Effector memory CD4-positive, alpha-beta T cell (primary cell): ENCODE results near the gene CFAP99.
"Not testable (repeated sequence)": the region's sequence is repeated elsewhere in the genome, so short reads cannot be mapped to it uniquely, and the experiment has no call there.

ENCODE experiments used
- DNase-seq, 3 donors: peaks; one replicate each; pipeline ENCODE4 v3.0.0-alpha.2; 2020
- H3K27ac ChIP-seq: 2 replicates; pipeline ENCODE4 v1.7.0; 2013; ENCODE audit warnings: mild to moderate bottlenecking, low read length, moderate library complexity; ENCODE audit not compliant: insufficient read depth, poor library complexity, severe bottlenecking
- H3K27me3 ChIP-seq: replicated peaks from 2 replicates; pipeline ENCODE4 v1.7.0; 2013; ENCODE audit warnings: mild to moderate bottlenecking, low read length; ENCODE audit not compliant: insufficient read depth, control insufficient read depth, poor library complexity, severe bottlenecking
- H3K36me3 ChIP-seq: 2 replicates; pipeline ENCODE4 v1.7.0; 2013; ENCODE audit warnings: mild to moderate bottlenecking, low read length, moderate library complexity; ENCODE audit not compliant: control insufficient read depth, insufficient read depth
- H3K4me1 ChIP-seq: 2 replicates; pipeline ENCODE4 v1.7.0; 2013; ENCODE audit warnings: low read length, mild to moderate bottlenecking; ENCODE audit not compliant: control insufficient read depth, insufficient read depth, poor library complexity, severe bottlenecking
- H3K4me3 ChIP-seq: 2 replicates; pipeline ENCODE4 v1.7.0; 2013; ENCODE audit warnings: low read length, low read depth, mild to moderate bottlenecking; ENCODE audit not compliant: insufficient read depth, poor library complexity, severe bottlenecking
- H3K9me3 ChIP-seq: 2 replicates; pipeline ENCODE4 v1.7.0; 2013; ENCODE audit warnings: mild to moderate bottlenecking, low read length, moderate library complexity; ENCODE audit not compliant: control insufficient read depth

The CFAP99 gene

GRCh38 chr4:2458546-2459491 is 40.1 kb downstream of the CFAP99 start:
- no peak overlapping the region for H3K27ac ChIP-seq
- no peaks in the 10 kb centered on the region for H3K9me3 ChIP-seq
- peaks cover 7% of the 10 kb centered on the region for H3K4me1 ChIP-seq
- no peaks in the 10 kb centered on the region for H3K27me3 ChIP-seq
- no peak for DNase-seq
- H3K36me3 ChIP-seq: no peaks in the 10 kb centered on the region
- no peak overlapping the region for H3K4me3 ChIP-seq

DNA sequence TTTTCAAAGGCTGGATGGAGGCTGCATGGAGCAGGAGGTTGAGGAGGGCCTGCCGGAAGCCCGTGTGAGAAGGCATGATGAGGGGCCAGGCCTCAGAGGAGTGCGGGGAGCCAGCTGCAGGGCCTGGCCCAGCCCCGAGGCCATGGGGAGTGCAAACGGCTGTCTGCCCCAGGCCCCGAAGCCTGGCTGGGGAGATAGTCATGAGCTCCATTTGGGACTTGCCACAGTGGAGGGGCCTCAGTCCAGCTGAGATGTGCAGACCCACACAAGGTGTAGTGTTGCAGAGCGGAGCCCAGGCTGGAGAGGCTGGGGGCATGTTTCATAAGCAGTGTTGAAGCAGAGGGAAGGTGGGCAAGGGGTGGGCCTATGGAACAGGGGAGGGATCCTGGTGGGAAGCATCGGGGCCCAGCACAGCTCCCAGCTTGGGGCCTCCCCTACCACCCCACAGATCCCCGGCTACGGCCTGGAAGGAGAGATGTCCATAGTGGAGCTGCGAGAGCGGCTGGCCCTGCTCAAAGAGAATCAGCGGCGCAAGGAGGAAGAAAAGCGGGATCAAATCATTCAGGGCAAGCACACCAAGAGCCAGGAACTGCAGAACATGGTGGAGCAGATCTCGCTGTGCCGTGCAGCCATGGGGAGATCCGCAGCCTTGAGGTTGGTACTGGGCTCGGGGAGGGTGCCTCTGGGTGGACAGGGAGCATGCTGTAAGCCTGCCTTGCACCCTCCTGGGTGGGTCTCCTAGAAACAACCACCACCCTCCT is 41.0 kb downstream of the CFAP99 start:
- Histone ChIP-seq H3K27me3 (no peaks in the 10 kb centered on the region), H3K9me3 (no peaks in the 10 kb centered on the region), H3K4me1 (peaks cover 7% of the 10 kb centered on the region), H3K4me3 (no peak overlapping the region), H3K27ac (no peak overlapping the region), H3K36me3 (no peaks in the 10 kb centered on the region)
- no peak for DNase-seq

DNA sequence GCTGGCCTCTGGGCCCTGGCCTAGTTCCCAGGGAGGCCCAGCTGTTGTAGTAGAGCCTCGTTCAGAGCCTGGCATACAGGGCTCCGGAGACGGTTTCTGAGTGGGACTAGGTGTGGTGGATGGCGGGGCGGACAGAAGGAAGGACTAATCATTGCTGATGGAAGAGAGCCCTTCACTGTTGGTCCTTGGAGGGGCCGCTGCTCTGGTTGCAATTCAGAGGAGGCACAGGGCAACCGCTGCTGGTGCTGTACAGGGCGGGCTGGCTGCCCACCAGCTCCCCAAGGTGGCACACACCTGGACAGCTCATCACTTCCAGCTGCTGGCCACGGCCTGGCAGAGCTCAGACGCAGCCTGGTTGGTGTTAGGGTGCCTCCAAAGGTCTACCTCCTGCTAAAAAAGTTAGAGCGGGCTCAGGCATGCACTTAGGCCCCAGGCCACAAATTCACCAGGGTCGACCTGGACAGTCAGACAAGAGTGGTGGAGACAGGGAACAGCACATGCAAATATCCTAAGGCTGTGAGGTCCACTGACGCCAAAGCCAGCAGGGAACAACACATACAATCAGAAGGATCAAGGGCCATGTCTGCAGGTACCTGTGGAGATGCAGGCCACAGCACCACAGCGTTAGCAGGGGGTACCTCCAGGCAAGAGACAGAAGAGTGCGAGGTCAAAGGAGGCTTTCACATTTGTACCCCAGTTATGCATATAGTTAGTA is 42.6 kb downstream of the CFAP99 start:
- DNase-seq: no peak
- peaks cover 7% of the 10 kb centered on the region for H3K4me1 ChIP-seq
- no peak overlapping the region for H3K27ac ChIP-seq
- no peak overlapping the region for H3K4me3 ChIP-seq
- H3K27me3 ChIP-seq: no peaks in the 10 kb centered on the region
- no peaks in the 10 kb centered on the region for H3K36me3 ChIP-seq
- no peaks in the 10 kb centered on the region for H3K9me3 ChIP-seq

- DNase-seq: peak; percentile 38 to 52 (median 52)
- Histone ChIP-seq H3K36me3 (no peaks in the 10 kb centered on the region), H3K27me3 (no peaks in the 10 kb centered on the region), H3K4me1 (peaks cover 7% of the 10 kb centered on the region), H3K9me3 (no peaks in the 10 kb centered on the region), H3K27ac (no peak overlapping the region), H3K4me3 (peak overlapping the region; percentile 35)
Measured at GRCh38 chr4:2462218-2462991, 43.6 kb downstream of the CFAP99 start.

- H3K27ac ChIP-seq: no peak overlapping the region
- H3K36me3 ChIP-seq: no peaks in the 10 kb centered on the region
- no peaks in the 10 kb centered on the region for H3K27me3 ChIP-seq
- no peak for DNase-seq
- H3K4me1 ChIP-seq: peaks cover 12% of the 10 kb centered on the region
- no peak overlapping the region for H3K4me3 ChIP-seq
- no peaks in the 10 kb centered on the region for H3K9me3 ChIP-seq
Measured at GRCh38 chr4:2462992-2463762, 44.4 kb downstream of the CFAP99 start.

- Histone ChIP-seq H3K27ac (no peak overlapping the region), H3K27me3 (no peaks in the 10 kb centered on the region), H3K4me1 (peaks cover 18% of the 10 kb centered on the region), H3K36me3 (no peaks in the 10 kb centered on the region), H3K4me3 (no peak overlapping the region), H3K9me3 (no peaks in the 10 kb centered on the region)
- no peak for DNase-seq
Measured at GRCh38 chr4:2465032-2465431, 46.3 kb downstream of the CFAP99 start.

DNA sequence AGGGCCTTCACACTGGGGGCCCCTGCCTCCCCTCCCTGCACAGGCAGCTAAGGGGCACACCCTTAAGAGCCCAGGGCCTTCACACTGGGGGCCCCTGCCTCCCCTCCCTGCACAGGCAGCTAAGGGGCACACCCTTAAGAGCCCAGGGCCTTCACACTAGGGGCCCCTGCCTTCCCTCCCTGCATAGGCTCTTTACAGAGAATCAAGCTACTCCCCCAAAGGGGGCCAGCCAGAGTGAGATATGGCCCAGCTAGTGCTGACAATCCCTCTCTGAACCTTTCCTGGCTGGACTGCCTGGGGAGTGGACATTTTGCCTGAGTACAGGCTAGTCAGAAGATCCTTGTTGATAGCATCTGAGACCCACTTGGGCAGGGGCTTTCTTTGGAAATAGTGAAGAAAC is 46.8 kb downstream of the CFAP99 start:
- not testable (repeated sequence) for H3K9me3 ChIP-seq, H3K27ac ChIP-seq, DNase-seq, H3K36me3 ChIP-seq, H3K27me3 ChIP-seq, H3K4me3 ChIP-seq
- peaks cover 23% of the 10 kb centered on the region for H3K4me1 ChIP-seq

- no peaks in the 10 kb centered on the region for H3K9me3 ChIP-seq
- H3K36me3 ChIP-seq: peaks cover 12% of the 10 kb centered on the region
- DNase-seq: peak; percentile 92 to 93 (median 93)
- H3K27ac ChIP-seq: peak within 1 kb of the TSS; percentile 98
- peak within 1 kb of the TSS; percentile 89 for H3K4me3 ChIP-seq
- H3K4me1 ChIP-seq: peaks cover 34% of the 10 kb centered on the region
- H3K27me3 ChIP-seq: no peaks in the 10 kb centered on the region
Measured at GRCh38 chr4:2468456-2469191, 49.9 kb downstream of the CFAP99 start, which contains the start of gene RNF4. Gene RNF4, plus strand, starts transcription at chr4:2469106. Its CDS starts 21,388 bp downstream, at chr4:2490494.
